ENCODE results near the gene GYPC.

DNA sequence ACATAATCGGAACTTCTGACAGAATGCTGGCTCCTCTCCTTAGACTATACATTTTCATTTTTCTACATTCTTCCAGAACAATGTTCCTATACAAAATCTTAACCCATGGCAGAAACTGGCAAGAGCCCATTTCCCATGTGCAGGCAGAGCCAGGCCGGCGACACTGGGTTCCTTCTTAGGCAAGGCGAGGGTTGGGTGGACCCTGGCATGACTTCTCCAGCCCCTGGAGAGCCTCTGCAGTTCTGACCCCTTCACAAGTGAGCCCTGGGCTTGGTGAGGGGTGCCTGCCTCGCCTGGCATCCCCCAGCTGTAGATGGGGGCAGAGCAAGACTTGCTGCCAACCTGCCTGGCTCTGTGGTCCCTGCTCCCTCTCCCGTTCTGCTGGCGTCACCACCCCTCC, 5.0 kb downstream of the GYPC start:
- TF ChIP-seq, protein P1, sequence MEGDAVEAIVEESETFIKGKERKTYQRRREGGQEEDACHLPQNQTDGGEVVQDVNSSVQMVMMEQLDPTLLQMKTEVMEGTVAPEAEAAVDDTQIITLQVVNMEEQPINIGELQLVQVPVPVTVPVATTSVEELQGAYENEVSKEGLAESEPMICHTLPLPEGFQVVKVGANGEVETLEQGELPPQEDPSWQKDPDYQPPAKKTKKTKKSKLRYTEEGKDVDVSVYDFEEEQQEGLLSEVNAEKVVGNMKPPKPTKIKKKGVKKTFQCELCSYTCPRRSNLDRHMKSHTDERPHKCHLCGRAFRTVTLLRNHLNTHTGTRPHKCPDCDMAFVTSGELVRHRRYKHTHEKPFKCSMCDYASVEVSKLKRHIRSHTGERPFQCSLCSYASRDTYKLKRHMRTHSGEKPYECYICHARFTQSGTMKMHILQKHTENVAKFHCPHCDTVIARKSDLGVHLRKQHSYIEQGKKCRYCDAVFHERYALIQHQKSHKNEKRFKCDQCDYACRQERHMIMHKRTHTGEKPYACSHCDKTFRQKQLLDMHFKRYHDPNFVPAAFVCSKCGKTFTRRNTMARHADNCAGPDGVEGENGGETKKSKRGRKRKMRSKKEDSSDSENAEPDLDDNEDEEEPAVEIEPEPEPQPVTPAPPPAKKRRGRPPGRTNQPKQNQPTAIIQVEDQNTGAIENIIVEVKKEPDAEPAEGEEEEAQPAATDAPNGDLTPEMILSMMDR (conservative IDR thresholded peaks at IDR 0.05; ENCODE audit: low read length) = no peak
- no peak for TF ChIP-seq EZH2phosphoT487 (IDR thresholded peaks at IDR 0.05; ENCODE audit: borderline replicate concordance)
